HepG2 (cell line): ENCODE measurements around the gene ST6GALNAC2. TPM values are rescaled to one million over a fixed set of nuclear protein-coding genes. Genes with fewer than 3 reads are reported as not detected.

ENCODE experiments used
- AHDC1 ChIP-seq: sonication (generic); formaldehyde crosslinking; IDR thresholded peaks from 2 replicates; pipeline ENCODE4 v1.5.1; 2020; ENCODE audit warnings: mild to moderate bottlenecking, missing genetic modification reagents, borderline replicate concordance
- ASH2L ChIP-seq: fragments of 300-600, 200-600 bp; sonication (generic); IDR thresholded peaks from 2 replicates; pipeline ENCODE4 v1.7.0; 2017; ENCODE audit warnings: low read depth, mild to moderate bottlenecking, moderate library complexity, mixed read lengths, low read length; ENCODE audit not compliant: insufficient read length
- CAMTA2 ChIP-seq: sonication (generic); formaldehyde crosslinking; IDR thresholded peaks from 2 replicates; pipeline ENCODE4 v1.4.0; 2020; ENCODE audit warnings: mild to moderate bottlenecking, missing genetic modification reagents, borderline replicate concordance
- CREB1 ChIP-seq, 2 experiments: fragments of 450-650 bp in 1 of 2; IDR thresholded peaks; 2 replicates each; pipeline ENCODE4 v1.6.1; 2016 to 2017; ENCODE audit warnings: control low read depth in 1 of 2, mild to moderate bottlenecking in 1 of 2, missing compliant biosample characterization in 1 of 2, missing genetic modification characterization in 1 of 2
- FOXA3 ChIP-seq: IDR thresholded peaks from 2 replicates; pipeline ENCODE4 v1.6.1; 2016; ENCODE audit warnings: missing genetic modification reagents, missing compliant biosample characterization
- HMGXB4 ChIP-seq, 2 experiments: sonication (generic) in 1 of 2; formaldehyde crosslinking in 1 of 2; IDR thresholded peaks; 2 replicates each; pipeline versions ENCODE4 v1.4.0 to v1.6.1; 2018 to 2020; ENCODE audit warnings: missing genetic modification reagents in 2 of 2, borderline replicate concordance in 1 of 2, low read depth in 1 of 2, mild to moderate bottlenecking in 1 of 2, missing biosample characterization in 1 of 2
- NFATC3 ChIP-seq: sonication (generic); formaldehyde crosslinking; IDR thresholded peaks from 2 replicates; pipeline ENCODE4 v1.5.1; 2020; ENCODE audit warnings: mild to moderate bottlenecking, missing genetic modification reagents
- PHF8 ChIP-seq: sonication (generic); formaldehyde crosslinking; IDR thresholded peaks from 2 replicates; pipeline ENCODE4 v1.5.0; 2020; ENCODE audit warnings: missing genetic modification reagents
- PPARG ChIP-seq: conservative IDR thresholded peaks from 2 replicates; pipeline ENCODE4 v1.6.1; 2016; ENCODE audit warnings: missing biosample characterization, missing genetic modification reagents
- RBAK ChIP-seq: sonication (generic); formaldehyde crosslinking; IDR thresholded peaks from 2 replicates; pipeline ENCODE4 v1.5.1; 2020; ENCODE audit warnings: mild to moderate bottlenecking, missing genetic modification reagents
- RBM22 ChIP-seq: fragments of 200-400 bp; formaldehyde crosslinking; optimal IDR thresholded peaks from 2 replicates; pipeline ENCODE3; 2017; ENCODE audit warnings: mild to moderate bottlenecking, low read length, moderate library complexity
- SIN3A ChIP-seq: IDR thresholded peaks from 2 replicates; pipeline ENCODE4 v1.6.1; 2011; ENCODE audit warnings: low read depth, mild to moderate bottlenecking, control low read depth, low read length, borderline replicate concordance
- TEF ChIP-seq: sonication (generic); formaldehyde crosslinking; IDR thresholded peaks from 2 replicates; pipeline ENCODE4 v1.5.0; 2020; ENCODE audit warnings: missing genetic modification reagents
- TOE1 ChIP-seq: sonication (generic); formaldehyde crosslinking; IDR thresholded peaks from 2 replicates; pipeline ENCODE4 v1.4.0; 2020; ENCODE audit warnings: mild to moderate bottlenecking, missing genetic modification reagents
- ZBTB3 ChIP-seq: sonication (generic); formaldehyde crosslinking; IDR thresholded peaks from 2 replicates; pipeline ENCODE4 v1.4.0; 2020; ENCODE audit warnings: low read depth, mild to moderate bottlenecking, moderate library complexity, missing genetic modification reagents, borderline replicate concordance
- ZBTB7A ChIP-seq: sonication (generic); formaldehyde crosslinking; IDR thresholded peaks from 2 replicates; pipeline ENCODE4 v1.8.0; 2022; ENCODE audit warnings: mild to moderate bottlenecking, missing genetic modification reagents
- ZNF569 ChIP-seq: sonication (generic); formaldehyde crosslinking; IDR thresholded peaks from 2 replicates; pipeline ENCODE4 v1.5.0; 2020; ENCODE audit warnings: mild to moderate bottlenecking, missing genetic modification reagents, moderate library complexity, borderline replicate concordance
- ZNF772 ChIP-seq: sonication (generic); formaldehyde crosslinking; IDR thresholded peaks from 2 replicates; pipeline ENCODE4 v1.5.0; 2020; ENCODE audit warnings: mild to moderate bottlenecking, missing genetic modification reagents
- ZNF883 ChIP-seq: sonication (generic); formaldehyde crosslinking; IDR thresholded peaks from 2 replicates; pipeline ENCODE4 v1.5.1; 2020; ENCODE audit warnings: mild to moderate bottlenecking, missing genetic modification reagents; ENCODE audit errors: not compliant biosample characterization
- ZSCAN29 ChIP-seq: sonication (generic); formaldehyde crosslinking; conservative IDR thresholded peaks from 2 replicates; pipeline ENCODE4 v1.4.0; 2020; ENCODE audit warnings: mild to moderate bottlenecking, missing genetic modification reagents
- polyA plus RNA-seq, 8 experiments: library from polyadenylated mRNA; depleted of rRNA in 3 of 8; stranded (reverse) in 7 of 8; unstranded in 1 of 8; fragments of >200 nt; fragmentation: Illumina TruSeq in 4 of 8; extraction: Trizol in 4 of 8; gene quantifications; 2 replicates each; pipeline versions ENCODE4 v1.2.1 to v1.2.3, GENCODE V29; 2011 to 2016; ENCODE audit warnings: low read depth in 4 of 8, missing spikeins in 1 of 8, mixed read lengths in 1 of 8; ENCODE audit not compliant: insufficient read depth in 1 of 8
- total RNA-seq, 5 experiments: library from RNA; depleted of rRNA; stranded (reverse); fragments of >200 nt; fragmentation: Illumina TruSeq; extraction: Trizol; gene quantifications; 2 replicates each; pipeline ENCODE4 v1.2.3, GENCODE V29; 2016; ENCODE audit warnings: low read depth in 1 of 5

ST6GALNAC2 gene
- total and polyA plus RNA-seq, 2 of the 13 experiments (the other 11 are each of a cell fraction or from before 2014, with no cell fraction given) = 0.12 to 0.49 TPM

DNA sequence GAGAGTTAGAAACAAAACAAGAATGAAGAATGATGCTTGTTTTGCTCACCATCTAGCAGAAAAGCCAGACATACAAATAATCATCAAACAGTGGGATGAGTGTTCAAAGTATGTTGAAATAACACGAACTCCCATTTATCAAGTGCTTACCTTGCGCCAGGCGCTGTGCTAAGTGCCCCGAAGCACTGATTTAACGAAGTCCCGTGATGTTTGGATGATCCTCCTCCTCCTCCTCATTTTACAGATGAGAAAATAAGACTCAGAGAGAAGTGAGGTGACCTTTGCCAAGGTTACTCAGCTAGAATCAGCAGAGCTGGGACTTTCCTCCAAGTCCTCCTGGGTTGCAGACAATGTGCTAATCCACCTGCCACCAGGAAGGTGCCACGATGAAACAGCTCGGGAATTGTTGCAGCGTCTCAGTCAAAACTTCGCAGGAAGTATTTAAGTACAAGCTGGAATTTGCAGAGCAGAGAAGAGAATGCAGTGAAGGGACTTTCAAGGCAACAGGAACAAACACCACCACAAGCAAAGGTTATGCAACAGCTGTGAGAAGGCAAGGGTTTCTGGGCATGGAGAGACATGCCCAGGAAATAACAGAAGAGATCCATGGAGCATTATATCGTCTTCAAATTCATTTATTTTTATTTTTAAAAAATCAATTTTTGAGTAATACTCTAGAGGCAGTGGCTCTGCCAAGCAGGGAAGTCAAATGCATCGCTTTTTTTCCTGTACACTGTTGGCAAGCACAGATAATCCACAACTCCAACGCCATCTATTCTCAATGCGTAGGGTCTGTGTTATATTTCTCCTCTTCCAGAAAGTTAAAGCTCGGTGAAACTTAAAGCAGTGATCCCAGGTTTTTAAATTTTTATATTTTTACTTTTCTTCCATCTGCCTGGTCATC, 34.7 kb downstream of the ST6GALNAC2 start (continued):
- TF ChIP-seq ZNF569 (no peak), NFATC3 (CRISPR knock-in tag) (no peak), AHDC1 (0 out of 2 replicates have a peak, but pooled peaks have one; percentile 40), CAMTA2 (CRISPR knock-in tag) (peak; percentile 28; the same call in 1 of the 2 replicates), TEF (CRISPR knock-in tag) (peak; percentile 100), SIN3A (no peak), RBAK (CRISPR knock-in tag) (no peak), PHF8 (CRISPR knock-in tag) (no peak), TOE1 (CRISPR knock-in tag) (0 out of 2 replicates have a peak, but pooled peaks have one; percentile 30), ZBTB3 (peak; percentile 69; the same call in 1 of the 2 replicates), CREB1 (IDR thresholded peaks at IDR 0.05) (no peak), CREB1 (CRISPR knock-in tag; IDR thresholded peaks at IDR 0.05) (peak; percentile 69), ZNF772 (CRISPR knock-in tag) (no peak), HMGXB4 (CRISPR knock-in tag; IDR thresholded peaks at IDR 0.05; ENCODE audit: borderline replicate concordance in 1 of 2, low read depth in 1 of 2) (peak; percentile 36 to 45; a peak in 1 of 4 replicates), ASH2L (peak; percentile 31), PPARG (CRISPR knock-in tag) (peak; percentile 89), FOXA3 (CRISPR knock-in tag) (peak; percentile 88), ZBTB7A (CRISPR knock-in tag) (no peak), RBM22 (no peak), ZSCAN29 (CRISPR knock-in tag) (no peak; the same call in 1 of the 2 replicates), ZNF883 (CRISPR knock-in tag) (no peak)
